GM18526 (cell line): Measurements from ENCODE around the gene PSG2.
"Not testable (repeated sequence)": the region's sequence is repeated elsewhere in the genome, so short reads cannot be mapped to it uniquely, and the experiment has no call there.

Experiments used
- POLR2A ChIP-seq: IDR thresholded peaks from 3 replicates; pipeline ENCODE4 v1.6.1; 2011; ENCODE audit not compliant: insufficient read length; ENCODE audit errors: extremely low read depth

Gene PSG2

DNA sequence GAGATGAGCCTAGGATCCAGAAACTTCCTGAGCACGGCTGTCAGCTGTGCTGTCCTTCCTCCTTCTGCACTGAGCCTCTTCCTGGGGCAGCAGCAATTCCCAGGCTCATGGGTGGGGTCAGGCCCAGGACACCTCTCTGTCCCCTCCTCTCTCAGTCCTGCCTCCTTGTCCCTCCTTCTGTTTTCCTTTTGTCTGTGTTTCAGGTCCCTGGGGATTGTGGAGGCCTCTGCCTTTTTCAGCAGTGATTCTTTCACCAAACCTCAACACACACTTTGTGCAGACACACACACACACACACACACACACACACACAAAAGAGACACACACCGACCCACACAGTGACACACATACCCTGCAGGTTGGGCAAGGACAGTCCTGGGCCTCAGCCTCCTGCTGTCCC is at the start of gene PSG2:
Gene PSG2 (minus strand): TSS at position 101 of the 400 bp plus-strand sequence. CDS start 132 bp downstream, outside the sequence.
- TF ChIP-seq POLR2A = not testable (repeated sequence)

DNA sequence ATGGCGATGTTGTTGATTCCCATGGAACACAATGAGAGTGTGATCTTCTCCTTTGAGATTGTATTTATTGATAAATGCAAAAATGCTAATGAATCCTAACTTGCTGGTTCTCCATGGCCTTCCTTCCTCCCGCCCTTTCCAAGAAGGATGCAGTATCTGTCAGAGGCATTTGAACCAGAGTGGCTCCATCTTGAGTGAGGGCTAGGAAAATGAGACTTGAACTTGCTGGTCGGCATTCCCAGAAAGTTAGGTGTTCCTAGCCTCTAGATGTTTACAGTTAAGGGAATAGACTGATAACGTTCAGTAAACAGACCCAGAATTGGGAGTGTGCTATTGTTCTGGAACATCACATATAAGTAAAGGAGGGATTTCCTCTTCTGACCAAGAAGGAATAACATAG is 44.2 kb upstream of the PSG2 start:
- TF ChIP-seq POLR2A = no peak

GRCh38 chr19:43124360-43124759 is 41.9 kb upstream of the PSG2 start:
- no peak for TF ChIP-seq POLR2A

DNA sequence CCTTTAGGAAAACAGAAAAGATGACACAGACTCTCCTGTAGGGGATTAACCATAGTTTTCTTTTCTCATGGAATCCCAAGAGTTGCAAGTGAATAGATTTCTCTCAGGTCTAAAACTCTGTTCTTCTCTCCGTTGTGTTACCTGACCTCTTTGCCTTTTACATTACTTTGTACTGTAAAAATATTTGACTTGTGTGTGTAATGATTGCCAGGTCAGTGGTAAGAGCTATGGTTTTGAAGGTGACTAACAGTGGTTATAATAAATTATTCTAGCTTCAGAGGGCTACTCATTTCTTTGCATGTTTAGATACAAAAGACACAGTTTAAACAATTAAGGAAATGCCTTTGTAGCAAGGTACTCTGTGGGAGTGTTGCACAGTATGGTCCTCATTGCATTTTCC is 23.0 kb upstream of the PSG2 start:
- no peak for TF ChIP-seq POLR2A

DNA sequence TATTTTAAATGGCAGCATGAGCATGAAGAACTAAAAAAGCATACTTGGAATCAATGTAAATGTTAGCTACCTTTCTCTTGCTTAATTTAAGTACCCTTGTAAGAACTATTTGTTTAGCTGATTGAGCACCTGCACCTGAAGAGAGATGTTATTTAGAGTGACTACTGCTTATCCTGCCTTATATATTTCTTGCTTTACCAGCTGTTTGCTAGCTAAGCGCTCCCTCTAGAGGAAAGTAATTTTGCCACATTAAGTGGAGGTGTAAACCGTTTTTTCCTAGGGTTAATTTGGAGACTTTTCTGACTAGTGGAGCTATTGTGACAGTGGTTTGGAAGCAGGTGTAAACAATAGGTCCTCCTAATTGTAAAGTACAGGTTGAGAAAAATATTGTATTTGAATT is 19.4 kb upstream of the PSG2 start:
- TF ChIP-seq POLR2A = no peak

- TF ChIP-seq POLR2A = no peak
These were observed 4.2 kb downstream of the PSG2 start for GRCh38 chr19:43078311-43078710.

- TF ChIP-seq POLR2A = no peak
These were observed 53.6 kb downstream of the PSG2 start for GRCh38 chr19:43028866-43029265.

GRCh38 chr19:43026369-43026768 is 56.1 kb downstream of the PSG2 start, which contains the start of gene PSG11:
PSG11 (minus strand) TSS chr19:43026469; CDS start chr19:43026372, 97 bp downstream.
- not testable (repeated sequence) for TF ChIP-seq POLR2A
